NB4 (cell line): ENCODE data around the gene SMR3B.

Experiments used
- CTCF ChIP-seq: IDR thresholded peaks from one replicate; pipeline ENCODE4 v1.5.1; 2012; ENCODE audit warnings: low read depth, low read length
- MAX ChIP-seq: IDR thresholded peaks from 2 replicates; pipeline ENCODE4 v1.6.1; 2011; ENCODE audit warnings: low read depth, low read length
- MYC ChIP-seq: IDR thresholded peaks from 2 replicates; pipeline ENCODE4 v1.6.1; 2011; ENCODE audit warnings: low read depth, low read length
- POLR2A ChIP-seq: IDR thresholded peaks from 2 replicates; pipeline ENCODE4 v1.6.1; 2011; ENCODE audit warnings: mild to moderate bottlenecking; ENCODE audit not compliant: insufficient read length; ENCODE audit errors: extremely low read depth

GRCh38 chr4:70356185-70356584 lies 26.7 kb upstream of the SMR3B start:
- TF ChIP-seq CTCF = no peak
- TF ChIP-seq POLR2A = no peak
- no peak for TF ChIP-seq MAX
- no peak for TF ChIP-seq MYC
